Middle frontal gyrus (tissue), 1 donor: ENCODE measurements around the gene CCDC73.
"Not testable (repeated sequence)": the region's sequence is repeated elsewhere in the genome, so short reads cannot be mapped to it uniquely, and the experiment has no call there.

ENCODE experiments used
- DNase-seq: peaks from one replicate; pipeline ENCODE4 v3.0.0-alpha.2; 2015; ENCODE audit warnings: low spot score; ENCODE audit errors: extremely low spot score

CCDC73 gene

GRCh38 chr11:32794439-32794838 is at the start of gene CCDC73:
Gene CCDC73, minus strand, starts transcription at chr11:32794662. Its CDS starts 34,419 bp downstream, at chr11:32760243.
- no peak for DNase-seq

- no peak for DNase-seq
Measured at GRCh38 chr11:32843544-32843943, 49.1 kb upstream of the CCDC73 start.

GRCh38 chr11:32840587-32840986 is 46.1 kb upstream of the CCDC73 start:
- DNase-seq: no peak

- DNase-seq: no peak
Measured at GRCh38 chr11:32839308-32839707, 44.8 kb upstream of the CCDC73 start.

GRCh38 chr11:32838505-32839274 is 44.2 kb upstream of the CCDC73 start:
- DNase-seq: no peak

GRCh38 chr11:32836946-32837345 is 42.5 kb upstream of the CCDC73 start:
- DNase-seq: no peak

GRCh38 chr11:32833921-32834320 is 39.5 kb upstream of the CCDC73 start:
- no peak for DNase-seq

GRCh38 chr11:32831221-32831620 is 36.8 kb upstream of the CCDC73 start:
- DNase-seq: no peak

- no peak for DNase-seq
Measured at GRCh38 chr11:32830796-32831195, 36.3 kb upstream of the CCDC73 start.

GRCh38 chr11:32830413-32830738 is 35.9 kb upstream of the CCDC73 start:
- DNase-seq: no peak

- no peak for DNase-seq
Measured at GRCh38 chr11:32829680-32830412, 35.4 kb upstream of the CCDC73 start, which contains the start of gene PRRG4. Gene PRRG4, plus strand, starts transcription at chr11:32829927. Its CDS starts 603 bp downstream, at chr11:32830530.

- DNase-seq: no peak
Measured at GRCh38 chr11:32829157-32829679, 34.8 kb upstream of the CCDC73 start.

GRCh38 chr11:32827276-32827675 is 32.8 kb upstream of the CCDC73 start:
- no peak for DNase-seq

- DNase-seq: no peak
Measured at GRCh38 chr11:32826113-32826512, 31.7 kb upstream of the CCDC73 start.

GRCh38 chr11:32823617-32824016 is 29.2 kb upstream of the CCDC73 start:
- DNase-seq: not testable (repeated sequence)

GRCh38 chr11:32821917-32822560 is 27.6 kb upstream of the CCDC73 start:
- no peak for DNase-seq

GRCh38 chr11:32821517-32821916 is 27.1 kb upstream of the CCDC73 start:
- DNase-seq: no peak

- no peak for DNase-seq
Measured at GRCh38 chr11:32820497-32820896, 26.0 kb upstream of the CCDC73 start.

GRCh38 chr11:32819187-32819586 is 24.7 kb upstream of the CCDC73 start:
- DNase-seq: no peak

- no peak for DNase-seq
Measured at GRCh38 chr11:32817852-32818183, 23.4 kb upstream of the CCDC73 start.

- no peak for DNase-seq
Measured at GRCh38 chr11:32817181-32817851, 22.9 kb upstream of the CCDC73 start.

GRCh38 chr11:32809313-32809712 is 14.9 kb upstream of the CCDC73 start:
- no peak for DNase-seq
